NCI-H510A treated with DMSO at 0.1 percent for 48 hours (cell line): ENCODE data around the gene FBXW9.
A peak's percentile ranks its signal among the peaks of the same experiment; 100 is the strongest.
"Not testable (repeated sequence)": the region's sequence is repeated elsewhere in the genome, so short reads cannot be mapped to it uniquely, and the experiment has no call there.

Experiments
- DNase-seq: peaks from one replicate; lab custom pipeline; 2025; lab: John Stamatoyannopoulos, UW

Gene FBXW9

GRCh38 chr19:12715102-12715501 is 18.7 kb upstream of the FBXW9 start:
- no peak for DNase-seq

- not testable (repeated sequence) for DNase-seq
Measured at GRCh38 chr19:12713304-12713703, 16.9 kb upstream of the FBXW9 start.

- not testable (repeated sequence) for DNase-seq
Measured at GRCh38 chr19:12712077-12712476, 15.6 kb upstream of the FBXW9 start.

GRCh38 chr19:12711187-12711586 is 14.8 kb upstream of the FBXW9 start:
- no peak for DNase-seq

GRCh38 chr19:12708641-12709040 is 12.2 kb upstream of the FBXW9 start:
- no peak for DNase-seq

GRCh38 chr19:12706332-12706718 is 9.9 kb upstream of the FBXW9 start:
- no peak for DNase-seq

GRCh38 chr19:12705654-12706331 is 9.4 kb upstream of the FBXW9 start:
- DNase-seq: no peak

GRCh38 chr19:12705169-12705568 is 8.7 kb upstream of the FBXW9 start:
- DNase-seq: no peak

GRCh38 chr19:12703046-12703445 is 6.6 kb upstream of the FBXW9 start:
- DNase-seq: peak; percentile 16

GRCh38 chr19:12701596-12702282 is 5.3 kb upstream of the FBXW9 start:
- no peak for DNase-seq

- no peak for DNase-seq
Measured at GRCh38 chr19:12698138-12698537, 1.7 kb upstream of the FBXW9 start.

- DNase-seq: not testable (repeated sequence)
Measured at GRCh38 chr19:12697425-12697824, 994 bp upstream of the FBXW9 start.

- DNase-seq: no peak
Measured at GRCh38 chr19:12695997-12696365, 450 bp downstream of the FBXW9 start.

- no peak for DNase-seq
Measured at GRCh38 chr19:12695514-12695913, 917 bp downstream of the FBXW9 start.

GRCh38 chr19:12695096-12695495 is 1.3 kb downstream of the FBXW9 start:
- no peak for DNase-seq

GRCh38 chr19:12694641-12695040 is 1.8 kb downstream of the FBXW9 start:
- DNase-seq: no peak

GRCh38 chr19:12692960-12693359 is 3.5 kb downstream of the FBXW9 start:
- DNase-seq: no peak

GRCh38 chr19:12689581-12690216 is 6.7 kb downstream of the FBXW9 start:
- no peak for DNase-seq

- DNase-seq: no peak
Measured at GRCh38 chr19:12689012-12689411, 7.4 kb downstream of the FBXW9 start.

- DNase-seq: no peak
Measured at GRCh38 chr19:12687496-12688196, 8.8 kb downstream of the FBXW9 start, which contains the start of gene GNG14. GNG14 (plus strand) TSS chr19:12687998; CDS start chr19:12688049, 51 bp downstream.

- DNase-seq: no peak
Measured at GRCh38 chr19:12685831-12686230, 10.6 kb downstream of the FBXW9 start.
